ENCODE data around the gene DPT.

DPT gene

DNA sequence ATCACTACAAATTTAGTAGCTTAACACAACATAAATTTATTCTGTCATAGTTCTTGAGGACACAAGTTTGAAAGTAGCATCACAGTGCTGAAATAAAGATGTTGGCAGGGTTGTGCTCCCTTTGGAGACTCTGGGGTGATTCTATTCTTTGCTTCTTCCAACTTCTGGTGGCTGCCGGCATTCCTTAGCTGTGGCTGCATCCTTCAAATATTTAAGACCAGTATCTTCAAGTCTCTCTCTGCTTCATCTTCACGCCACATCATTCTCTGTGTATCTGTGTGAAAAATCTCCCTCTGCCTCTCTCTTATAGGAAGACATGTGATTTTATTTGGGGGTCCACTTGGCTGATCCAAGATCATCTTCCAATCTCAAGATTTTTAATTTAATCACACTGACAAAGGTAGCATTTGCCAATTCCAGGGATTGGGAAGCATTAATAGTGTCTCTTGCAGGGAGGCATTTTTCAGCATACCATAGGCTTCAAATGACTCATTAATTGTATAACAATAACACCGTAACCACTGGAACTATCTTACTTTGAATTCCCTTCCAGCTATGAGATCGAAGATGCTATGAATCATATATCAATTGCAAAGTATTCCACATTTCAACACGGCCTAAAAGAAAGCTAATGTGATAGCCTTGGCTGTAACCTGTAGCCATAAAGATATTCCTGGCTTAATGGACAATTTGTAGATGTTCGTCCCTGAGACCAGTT, 74.6 kb downstream of the DPT start:
- DNase-seq, result no peak

DNA sequence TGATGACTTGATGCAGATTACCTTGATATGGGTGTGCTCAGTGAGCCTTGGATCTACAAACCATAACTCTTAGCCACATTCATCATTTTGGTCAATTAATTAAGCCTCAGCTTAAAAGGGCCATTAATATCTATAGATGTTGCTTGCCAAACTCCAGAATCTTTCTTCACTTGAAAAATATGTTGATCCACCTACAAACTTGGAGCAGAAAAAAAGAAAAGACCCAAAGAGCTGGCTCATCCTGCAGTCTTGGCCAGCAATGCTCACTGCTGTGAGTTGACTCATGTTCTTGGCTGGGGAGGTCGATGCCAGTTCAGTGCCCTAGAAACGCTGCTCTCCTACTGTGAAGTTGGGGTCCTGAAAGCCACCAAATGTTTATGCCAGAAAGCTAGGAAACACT, 75.4 kb downstream of the DPT start:
- DNase-seq, result no peak

DNA sequence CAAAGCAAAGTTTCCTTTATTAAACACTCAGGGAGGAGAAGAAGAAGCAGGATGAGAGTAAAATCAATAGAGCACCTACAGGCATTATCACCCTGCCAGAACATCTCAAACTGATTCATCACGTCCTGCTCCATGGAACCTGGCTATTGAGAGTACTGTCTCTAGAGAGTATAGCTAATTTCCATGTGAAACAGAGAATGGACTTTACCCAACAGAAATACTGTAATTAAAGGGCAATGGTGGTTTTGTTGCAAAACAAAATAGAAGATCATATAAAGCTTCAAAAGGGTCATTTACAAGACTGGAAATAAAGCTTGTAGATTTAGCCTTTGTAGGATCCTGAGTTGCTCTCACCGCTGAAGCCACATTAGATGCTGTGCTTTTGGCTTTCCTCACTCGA, 83.3 kb downstream of the DPT start:
- DNase-seq, result no peak

Measured in activated CD4-positive, alpha-beta T cell treated with anti-CD3 and anti-CD28 coated beads, Interleukin-2, Interleukin-6, amounts not matched to agents 100 ng/mL and 50 ng/mL, durations not matched to agents 16 hours and 8 hours (primary cell).